ENCODE measurements around the gene SSPN. TPM values are rescaled to one million over a fixed set of nuclear protein-coding genes. Genes with fewer than 3 reads are reported as not detected.

The SSPN gene
- total and polyA plus RNA-seq, 4 donors, result 1.2 to 11.4 (median 6.2) TPM

DNA sequence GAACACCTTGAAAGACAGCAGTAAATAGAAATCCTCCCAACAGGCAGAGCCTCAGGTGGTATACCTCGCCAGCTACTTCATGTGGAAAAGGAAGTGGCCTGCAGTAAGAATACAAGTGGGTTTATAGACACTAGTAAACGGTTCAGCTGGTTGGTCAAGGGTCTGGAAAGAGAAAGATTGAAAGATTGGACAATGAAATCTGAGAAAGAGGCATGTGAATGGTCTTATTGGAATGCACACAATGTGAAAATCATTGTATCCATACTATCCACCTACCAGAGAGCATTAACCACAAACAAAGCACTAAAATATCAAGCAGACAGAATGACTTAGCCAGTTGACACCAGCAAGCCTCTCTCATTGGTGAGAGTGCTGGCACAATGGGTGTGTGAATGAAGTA lies 98.2 kb downstream of the SSPN start:
- no peak for ATAC-seq (ENCODE audit: insufficient read depth, low FRiP score)
- H3K27me3 ChIP-seq (ENCODE audit: control insufficient read depth in 3 of 3, insufficient read depth in 3 of 3, low read length in 2 of 3), result no peaks in the 10 kb centered on the region
- no peak overlapping the region for H3K27ac ChIP-seq (ENCODE audit: low read depth in 1 of 2, low read length in 1 of 2)
- no peaks in the 10 kb centered on the region for H3K36me3 ChIP-seq (ENCODE audit: control insufficient read depth in 4 of 4, insufficient read depth in 4 of 4, low read length in 4 of 4)
- 71 to 84% methylated on average over 2 of the region's 2 CpGs for WGBS, 2 donors
- no peak for DNase-seq
- peaks cover 0 to 4% (median 0%) of the 10 kb centered on the region in 5 donors for H3K4me1 ChIP-seq (ENCODE audit: control insufficient read depth in 5 of 5, insufficient read depth in 5 of 5, low read length in 5 of 5)
- no peak overlapping the region for H3K9ac ChIP-seq (ENCODE audit: insufficient read depth in 1 of 2, low read length in 2 of 2)
- TF ChIP-seq, protein P1, sequence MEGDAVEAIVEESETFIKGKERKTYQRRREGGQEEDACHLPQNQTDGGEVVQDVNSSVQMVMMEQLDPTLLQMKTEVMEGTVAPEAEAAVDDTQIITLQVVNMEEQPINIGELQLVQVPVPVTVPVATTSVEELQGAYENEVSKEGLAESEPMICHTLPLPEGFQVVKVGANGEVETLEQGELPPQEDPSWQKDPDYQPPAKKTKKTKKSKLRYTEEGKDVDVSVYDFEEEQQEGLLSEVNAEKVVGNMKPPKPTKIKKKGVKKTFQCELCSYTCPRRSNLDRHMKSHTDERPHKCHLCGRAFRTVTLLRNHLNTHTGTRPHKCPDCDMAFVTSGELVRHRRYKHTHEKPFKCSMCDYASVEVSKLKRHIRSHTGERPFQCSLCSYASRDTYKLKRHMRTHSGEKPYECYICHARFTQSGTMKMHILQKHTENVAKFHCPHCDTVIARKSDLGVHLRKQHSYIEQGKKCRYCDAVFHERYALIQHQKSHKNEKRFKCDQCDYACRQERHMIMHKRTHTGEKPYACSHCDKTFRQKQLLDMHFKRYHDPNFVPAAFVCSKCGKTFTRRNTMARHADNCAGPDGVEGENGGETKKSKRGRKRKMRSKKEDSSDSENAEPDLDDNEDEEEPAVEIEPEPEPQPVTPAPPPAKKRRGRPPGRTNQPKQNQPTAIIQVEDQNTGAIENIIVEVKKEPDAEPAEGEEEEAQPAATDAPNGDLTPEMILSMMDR (IDR thresholded peaks at IDR 0.05; ENCODE audit: control extremely low read depth, extremely low read depth), result no peak
- H3K4me3 ChIP-seq, result no peak overlapping the region
- no peaks in the 10 kb centered on the region for H3K9me3 ChIP-seq (ENCODE audit: control insufficient read depth in 4 of 4, insufficient read depth in 3 of 4, low read length in 3 of 4)

DNA sequence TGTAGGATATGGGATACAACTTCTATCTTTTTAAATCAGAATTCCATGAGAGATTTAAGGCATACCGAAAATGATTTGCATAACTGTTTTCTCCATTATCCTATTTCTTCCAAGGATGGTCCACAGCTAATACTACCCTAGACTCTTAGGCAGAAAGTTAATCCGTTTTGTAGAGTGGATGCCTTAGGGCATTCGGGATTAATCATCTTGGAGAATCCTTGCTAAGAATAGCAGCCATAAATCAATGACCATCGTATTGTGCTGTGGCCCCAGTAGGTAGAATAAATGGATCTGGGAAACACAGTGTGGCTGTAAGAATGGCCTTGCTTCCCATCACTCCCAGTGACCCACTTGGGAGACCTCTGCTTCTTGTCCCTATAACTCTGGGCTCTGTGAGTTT lies 99.6 kb downstream of the SSPN start:
- Histone ChIP-seq H3K9ac (ENCODE audit: insufficient read depth in 1 of 2, low read length in 2 of 2) (no peak overlapping the region), H3K4me1 (ENCODE audit: control insufficient read depth in 5 of 5, insufficient read depth in 5 of 5, low read length in 5 of 5) (peaks cover 0 to 4% (median 0%) of the 10 kb centered on the region in 5 donors), H3K27ac (ENCODE audit: low read depth in 1 of 2, low read length in 1 of 2) (no peak overlapping the region), H3K4me3 (no peak overlapping the region), H3K27me3 (ENCODE audit: control insufficient read depth in 3 of 3, insufficient read depth in 3 of 3, low read length in 2 of 3) (no peaks in the 10 kb centered on the region), H3K36me3 (ENCODE audit: control insufficient read depth in 4 of 4, insufficient read depth in 4 of 4, low read length in 4 of 4) (no peaks in the 10 kb centered on the region), H3K9me3 (ENCODE audit: control insufficient read depth in 4 of 4, insufficient read depth in 3 of 4, low read length in 3 of 4) (no peaks in the 10 kb centered on the region)
- WGBS, 2 donors, result 90 to 94% methylated on average over 4 of the region's 4 CpGs
- DNase-seq (no peak), ATAC-seq (ENCODE audit: insufficient read depth, low FRiP score) (no peak)
- TF ChIP-seq, protein P1 (IDR thresholded peaks at IDR 0.05; ENCODE audit: control extremely low read depth, extremely low read depth), result no peak

DNA sequence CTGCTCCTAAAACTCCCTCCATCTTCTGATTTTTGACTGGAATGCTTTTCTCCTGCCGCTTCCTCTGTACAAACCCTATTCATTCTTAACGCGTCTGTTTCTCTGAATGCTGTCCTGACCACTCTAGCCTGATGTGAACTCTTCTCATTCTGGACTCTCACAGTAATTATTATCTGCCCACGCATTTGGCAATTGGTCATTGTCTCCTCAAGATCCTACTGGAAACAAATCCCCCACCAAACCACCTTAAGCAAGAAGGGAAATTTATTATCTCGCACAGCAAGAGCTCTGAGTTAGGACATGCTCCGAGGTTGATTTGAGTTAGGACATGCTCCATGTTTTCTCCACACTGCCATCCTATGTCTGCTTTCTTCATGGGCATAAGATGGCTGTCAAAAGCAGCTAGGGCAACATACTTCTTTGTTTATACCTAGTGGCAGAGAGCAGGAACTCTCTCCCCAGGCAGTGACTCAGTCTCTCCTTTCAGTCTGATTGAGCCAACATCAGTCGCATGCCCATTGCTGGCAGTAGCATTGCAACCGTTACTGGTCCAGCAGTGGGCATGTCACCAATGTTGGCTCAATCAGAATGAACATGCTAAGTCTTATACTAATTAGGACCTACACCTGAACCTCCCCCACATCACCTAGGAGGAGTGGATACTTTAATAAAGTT lies 102.2 kb downstream of the SSPN start:
- no peaks in the 10 kb centered on the region for H3K27me3 ChIP-seq (ENCODE audit: control insufficient read depth in 3 of 3, insufficient read depth in 3 of 3, low read length in 2 of 3)
- H3K9me3 ChIP-seq (ENCODE audit: control insufficient read depth in 4 of 4, insufficient read depth in 3 of 4, low read length in 3 of 4), result no peaks in the 10 kb centered on the region
- no peak overlapping the region for H3K9ac ChIP-seq (ENCODE audit: insufficient read depth in 1 of 2, low read length in 2 of 2)
- no peak for DNase-seq
- peaks cover 0 to 4% (median 0%) of the 10 kb centered on the region in 5 donors for H3K4me1 ChIP-seq (ENCODE audit: control insufficient read depth in 5 of 5, insufficient read depth in 5 of 5, low read length in 5 of 5)
- no peak for ATAC-seq (ENCODE audit: insufficient read depth, low FRiP score)
- TF ChIP-seq, protein P1 (IDR thresholded peaks at IDR 0.05; ENCODE audit: control extremely low read depth, extremely low read depth), result no peak
- no peak overlapping the region for H3K4me3 ChIP-seq
- H3K36me3 ChIP-seq (ENCODE audit: control insufficient read depth in 4 of 4, insufficient read depth in 4 of 4, low read length in 4 of 4), result no peaks in the 10 kb centered on the region
- 90 to 95% methylated on average over 8 of the region's 8 CpGs for WGBS, 2 donors
- no peak overlapping the region for H3K27ac ChIP-seq (ENCODE audit: low read depth in 1 of 2, low read length in 1 of 2)

All from lung (tissue), 12 donors.